ENCODE data around the gene CCT7. TPM values are rescaled to one million over a fixed set of nuclear protein-coding genes. Genes with fewer than 3 reads are reported as not detected.

The CCT7 gene
- polyA plus RNA-seq, 1 donor from 2014 or later, result 310 TPM

DNA sequence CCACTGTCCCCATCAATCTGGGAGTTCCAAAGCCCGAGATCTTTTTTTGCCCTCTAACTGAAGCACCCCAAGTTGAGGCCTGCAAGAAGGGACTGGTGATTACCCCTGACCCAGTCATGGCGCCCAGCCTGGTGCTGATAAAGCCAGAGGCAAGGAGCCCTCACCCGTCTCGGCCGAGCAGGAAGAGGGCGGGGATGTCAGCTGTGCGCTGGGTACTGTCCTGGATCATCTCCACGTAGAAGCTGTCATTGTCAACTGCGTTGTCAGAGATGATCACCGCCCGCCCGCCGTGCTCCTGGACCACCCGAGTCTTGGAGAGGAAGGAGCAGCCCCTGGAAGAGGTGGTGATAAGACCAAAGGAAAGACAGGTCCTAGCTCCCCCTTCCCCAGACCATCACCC, 5.5 kb upstream of the CCT7 start:
- TF ChIP-seq SMC3 (conservative IDR thresholded peaks at IDR 0.05; ENCODE audit: poor library complexity) (no peak), POLR2AphosphoS5 (IDR thresholded peaks at IDR 0.05) (no peak), MXI1 (conservative IDR thresholded peaks at IDR 0.05; ENCODE audit: poor library complexity, severe bottlenecking) (no peak), EZH2 (IDR thresholded peaks at IDR 0.05; ENCODE audit: borderline replicate concordance, insufficient read depth, low read length, poor library complexity, severe bottlenecking) (no peak), EP300 (conservative IDR thresholded peaks at IDR 0.05; ENCODE audit: poor library complexity, severe bottlenecking) (no peak), TAF1 (IDR thresholded peaks at IDR 0.05; ENCODE audit: low read depth) (no peak), RAD21 (conservative IDR thresholded peaks at IDR 0.05) (no peak)
- TF ChIP-seq, protein P1, sequence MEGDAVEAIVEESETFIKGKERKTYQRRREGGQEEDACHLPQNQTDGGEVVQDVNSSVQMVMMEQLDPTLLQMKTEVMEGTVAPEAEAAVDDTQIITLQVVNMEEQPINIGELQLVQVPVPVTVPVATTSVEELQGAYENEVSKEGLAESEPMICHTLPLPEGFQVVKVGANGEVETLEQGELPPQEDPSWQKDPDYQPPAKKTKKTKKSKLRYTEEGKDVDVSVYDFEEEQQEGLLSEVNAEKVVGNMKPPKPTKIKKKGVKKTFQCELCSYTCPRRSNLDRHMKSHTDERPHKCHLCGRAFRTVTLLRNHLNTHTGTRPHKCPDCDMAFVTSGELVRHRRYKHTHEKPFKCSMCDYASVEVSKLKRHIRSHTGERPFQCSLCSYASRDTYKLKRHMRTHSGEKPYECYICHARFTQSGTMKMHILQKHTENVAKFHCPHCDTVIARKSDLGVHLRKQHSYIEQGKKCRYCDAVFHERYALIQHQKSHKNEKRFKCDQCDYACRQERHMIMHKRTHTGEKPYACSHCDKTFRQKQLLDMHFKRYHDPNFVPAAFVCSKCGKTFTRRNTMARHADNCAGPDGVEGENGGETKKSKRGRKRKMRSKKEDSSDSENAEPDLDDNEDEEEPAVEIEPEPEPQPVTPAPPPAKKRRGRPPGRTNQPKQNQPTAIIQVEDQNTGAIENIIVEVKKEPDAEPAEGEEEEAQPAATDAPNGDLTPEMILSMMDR (IDR thresholded peaks at IDR 0.05; ENCODE audit: poor library complexity, severe bottlenecking), result no peak
- TF ChIP-seq, protein P2, sequence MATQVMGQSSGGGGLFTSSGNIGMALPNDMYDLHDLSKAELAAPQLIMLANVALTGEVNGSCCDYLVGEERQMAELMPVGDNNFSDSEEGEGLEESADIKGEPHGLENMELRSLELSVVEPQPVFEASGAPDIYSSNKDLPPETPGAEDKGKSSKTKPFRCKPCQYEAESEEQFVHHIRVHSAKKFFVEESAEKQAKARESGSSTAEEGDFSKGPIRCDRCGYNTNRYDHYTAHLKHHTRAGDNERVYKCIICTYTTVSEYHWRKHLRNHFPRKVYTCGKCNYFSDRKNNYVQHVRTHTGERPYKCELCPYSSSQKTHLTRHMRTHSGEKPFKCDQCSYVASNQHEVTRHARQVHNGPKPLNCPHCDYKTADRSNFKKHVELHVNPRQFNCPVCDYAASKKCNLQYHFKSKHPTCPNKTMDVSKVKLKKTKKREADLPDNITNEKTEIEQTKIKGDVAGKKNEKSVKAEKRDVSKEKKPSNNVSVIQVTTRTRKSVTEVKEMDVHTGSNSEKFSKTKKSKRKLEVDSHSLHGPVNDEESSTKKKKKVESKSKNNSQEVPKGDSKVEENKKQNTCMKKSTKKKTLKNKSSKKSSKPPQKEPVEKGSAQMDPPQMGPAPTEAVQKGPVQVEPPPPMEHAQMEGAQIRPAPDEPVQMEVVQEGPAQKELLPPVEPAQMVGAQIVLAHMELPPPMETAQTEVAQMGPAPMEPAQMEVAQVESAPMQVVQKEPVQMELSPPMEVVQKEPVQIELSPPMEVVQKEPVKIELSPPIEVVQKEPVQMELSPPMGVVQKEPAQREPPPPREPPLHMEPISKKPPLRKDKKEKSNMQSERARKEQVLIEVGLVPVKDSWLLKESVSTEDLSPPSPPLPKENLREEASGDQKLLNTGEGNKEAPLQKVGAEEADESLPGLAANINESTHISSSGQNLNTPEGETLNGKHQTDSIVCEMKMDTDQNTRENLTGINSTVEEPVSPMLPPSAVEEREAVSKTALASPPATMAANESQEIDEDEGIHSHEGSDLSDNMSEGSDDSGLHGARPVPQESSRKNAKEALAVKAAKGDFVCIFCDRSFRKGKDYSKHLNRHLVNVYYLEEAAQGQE (IDR thresholded peaks at IDR 0.05; ENCODE audit: borderline replicate concordance), result no peak
- Histone ChIP-seq H3K4me2 (ENCODE audit: low read length) (no peak overlapping the region), H3K9me3 (ENCODE audit: low read length) (no peaks in the 10 kb centered on the region), H3F3A (ENCODE audit: insufficient read depth, low read length, poor library complexity, severe bottlenecking) (peaks cover under 1% of the 10 kb centered on the region), H3K36me3 (ENCODE audit: insufficient read depth, low read length) (no peaks in the 10 kb centered on the region), H3K27ac (ENCODE audit: low read length) (no peak overlapping the region), H3K4me3 (ENCODE audit: low read length) (no peak overlapping the region), H4K20me1 (ENCODE audit: insufficient read depth) (no peaks in the 10 kb centered on the region), H3K79me2 (replicated peaks; ENCODE audit: insufficient read depth, low read length) (no peaks in the 10 kb centered on the region), H3K9me2 (ENCODE audit: insufficient read depth, low read length) (no peaks in the 10 kb centered on the region), H3K27me3 (ENCODE audit: insufficient read depth, low read depth, low read length) (no peaks in the 10 kb centered on the region), H2AFZ (ENCODE audit: low read depth, low read length) (no peak overlapping the region), H3K9ac (ENCODE audit: low read length) (no peak overlapping the region)

DNA sequence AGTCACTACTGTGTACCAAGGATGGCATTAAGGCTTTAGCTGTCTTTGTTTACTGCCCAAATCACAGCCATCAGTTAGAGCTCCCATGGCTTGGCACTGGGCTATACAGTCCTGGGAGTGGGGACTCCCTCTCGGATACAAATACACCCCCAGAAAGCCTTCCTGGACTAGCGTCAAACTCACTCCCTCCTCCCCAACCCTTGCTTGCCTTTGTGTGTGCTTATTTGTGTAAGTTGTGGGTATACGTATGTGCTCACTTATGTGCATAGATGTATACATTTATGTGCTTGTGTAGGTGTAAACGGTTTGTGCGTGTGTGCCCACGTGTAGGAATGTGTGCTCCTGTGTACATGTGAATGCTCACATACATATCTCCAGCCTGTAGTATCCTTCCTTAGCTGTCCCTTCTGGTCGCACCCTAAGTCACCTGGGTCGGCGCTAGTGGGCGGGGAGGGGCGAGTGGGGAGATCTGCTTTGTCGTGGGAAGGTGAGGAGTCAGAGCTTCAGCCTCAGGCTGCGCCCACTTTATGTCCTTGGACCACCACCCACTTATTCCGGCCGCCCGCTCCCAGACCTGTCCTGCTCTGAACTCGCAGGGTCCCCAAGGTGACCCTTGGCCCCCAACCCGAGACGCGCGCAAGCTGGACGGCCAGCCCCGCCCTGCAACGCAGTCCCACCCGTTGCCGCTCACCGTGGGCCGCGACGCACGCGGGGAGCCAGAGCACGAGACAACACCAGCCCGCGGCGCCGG, 1.5 kb upstream of the CCT7 start:
- Histone ChIP-seq H3F3A (ENCODE audit: insufficient read depth, low read length, poor library complexity, severe bottlenecking) (peaks cover 2% of the 10 kb centered on the region), H3K79me2 (replicated peaks; ENCODE audit: insufficient read depth, low read length) (peaks cover 31% of the 10 kb centered on the region), H3K9me3 (ENCODE audit: low read length) (no peaks in the 10 kb centered on the region), H2AFZ (ENCODE audit: low read depth, low read length) (peak overlapping the region; percentile 13), H3K9me2 (ENCODE audit: insufficient read depth, low read length) (no peaks in the 10 kb centered on the region), H3K4me3 (ENCODE audit: low read length) (peak overlapping the region; percentile 86), H3K27me3 (ENCODE audit: insufficient read depth, low read depth, low read length) (no peaks in the 10 kb centered on the region), H3K9ac (ENCODE audit: low read length) (peak overlapping the region; percentile 60), H3K36me3 (ENCODE audit: insufficient read depth, low read length) (no peaks in the 10 kb centered on the region), H3K4me2 (ENCODE audit: low read length) (peak overlapping the region; percentile 66), H3K27ac (ENCODE audit: low read length) (no peak overlapping the region), H4K20me1 (ENCODE audit: insufficient read depth) (no peaks in the 10 kb centered on the region)
- TF ChIP-seq, protein P2 (IDR thresholded peaks at IDR 0.05; ENCODE audit: borderline replicate concordance), result no peak
- TF ChIP-seq TAF1 (IDR thresholded peaks at IDR 0.05; ENCODE audit: low read depth) (no peak), MXI1 (conservative IDR thresholded peaks at IDR 0.05; ENCODE audit: poor library complexity, severe bottlenecking) (peak; percentile 71), EZH2 (IDR thresholded peaks at IDR 0.05; ENCODE audit: borderline replicate concordance, insufficient read depth, low read length, poor library complexity, severe bottlenecking) (no peak), RAD21 (conservative IDR thresholded peaks at IDR 0.05) (no peak), SMC3 (conservative IDR thresholded peaks at IDR 0.05; ENCODE audit: poor library complexity) (no peak)
- TF ChIP-seq, protein P1 (IDR thresholded peaks at IDR 0.05; ENCODE audit: poor library complexity, severe bottlenecking), result peak; percentile 9

Measured in neural cell (in vitro differentiated cells).